Smooth muscle cell (in vitro differentiated cells): ENCODE data around the gene SYT8. TPM values are rescaled to one million over a fixed set of nuclear protein-coding genes. Genes with fewer than 3 reads are reported as not detected.

ENCODE experiments used
- DNase-seq: peaks from one replicate; lab custom pipeline; 2025; ENCODE audit not compliant: unreplicated experiment; lab: John Stamatoyannopoulos, UW
- H2AFZ ChIP-seq: fragments of 200-600 bp; sonication (generic); 2 replicates; pipeline ENCODE4 v1.6.0; 2016; ENCODE audit warnings: antibody characterized with exemption, low read depth, mild to moderate bottlenecking
- H3F3A ChIP-seq: fragments of 200-600 bp; sonication (generic); 2 replicates; pipeline ENCODE4 v1.6.0; 2017; ENCODE audit warnings: antibody characterized with exemption, low read depth
- H3K27ac ChIP-seq: fragments of 200-600 bp; sonication (generic); 2 replicates; pipeline ENCODE4 v1.5.1; 2016; ENCODE audit warnings: low read depth, mild to moderate bottlenecking
- H3K27me3 ChIP-seq: fragments of 200-600 bp; sonication (generic); 2 replicates; pipeline ENCODE4 v1.6.1; 2016; ENCODE audit warnings: low read depth, mild to moderate bottlenecking
- H3K36me3 ChIP-seq: fragments of 200-600 bp; sonication (generic); 2 replicates; pipeline ENCODE4 v1.5.1; 2016; ENCODE audit warnings: low read depth
- H3K4me1 ChIP-seq: fragments of 200-600 bp; sonication (generic); 2 replicates; pipeline ENCODE4 v1.5.1; 2016; ENCODE audit warnings: low read depth
- H3K4me2 ChIP-seq: fragments of 200-600 bp; sonication (generic); 2 replicates; pipeline ENCODE4 v1.6.0; 2016; ENCODE audit warnings: mild to moderate bottlenecking
- H3K4me3 ChIP-seq: fragments of 200-600 bp; sonication (generic); 2 replicates; pipeline ENCODE4 v1.5.1; 2016; ENCODE audit warnings: mild to moderate bottlenecking
- H3K79me2 ChIP-seq: fragments of 200-600 bp; sonication (generic); 2 replicates; pipeline ENCODE4 v1.6.0; 2016; ENCODE audit warnings: low read depth, mild to moderate bottlenecking
- H3K9ac ChIP-seq: fragments of 200-600 bp; sonication (generic); 2 replicates; pipeline ENCODE4 v1.6.0; 2016; ENCODE audit warnings: low read depth
- H3K9me3 ChIP-seq: fragments of 200-600 bp; sonication (generic); replicated peaks from 2 replicates; pipeline ENCODE4 v1.5.1; 2016; ENCODE audit warnings: low read depth
- H4K20me1 ChIP-seq: fragments of 200-600 bp; sonication (generic); 2 replicates; pipeline ENCODE4 v1.6.0; 2016; ENCODE audit warnings: low read depth
- CTCF ChIP-seq: fragments of 200-600 bp; sonication (generic); IDR thresholded peaks from 2 replicates; pipeline ENCODE4 v1.5.1; 2017; ENCODE audit warnings: borderline replicate concordance, mild to moderate bottlenecking, antibody characterized with exemption; ENCODE audit not compliant: insufficient read depth, poor library complexity, severe bottlenecking
- WGBS: methylation state at CpG from one replicate; pipeline ENCODE4 v1.1.7; 2016; ENCODE audit warnings: low lambda C conversion rate; 5-methylcytosine and 5-hydroxymethylcytosine counted together
- polyA plus RNA-seq: library from polyadenylated mRNA; unstranded; fragments of >200 nt; fragmentation: Nextera tagmentation; extraction: Ambion mirVana; gene quantifications from 2 replicates; pipeline ENCODE4 v1.2.1, GENCODE V29; 2016
- total RNA-seq: library from RNA; depleted of rRNA; stranded (reverse); fragments of >200 nt; gene quantifications from 2 replicates; pipeline ENCODE4 v1.2.3, GENCODE V29; 2014

SYT8 gene
- total and polyA plus RNA-seq, 2 experiments from 2014 or later, result 0.13 to 2.0 TPM

- DNase-seq, result no peak
- H3K4me2 ChIP-seq, result no peak overlapping the region
- no peaks in the 10 kb centered on the region for H4K20me1 ChIP-seq
- TF ChIP-seq CTCF, result no peak
- no peak overlapping the region for H3K27ac ChIP-seq
- H3K9ac ChIP-seq, result no peak overlapping the region
- WGBS, result 68% methylated on average over 1 of the region's 1 CpG
- no peak overlapping the region for H2AFZ ChIP-seq
- H3K4me3 ChIP-seq, result no peak overlapping the region
- H3K27me3 ChIP-seq, result no peaks in the 10 kb centered on the region
- H3K4me1 ChIP-seq, result no peaks in the 10 kb centered on the region
- H3K36me3 ChIP-seq, result no peaks in the 10 kb centered on the region
- H3F3A ChIP-seq, result peaks cover 22% of the 10 kb centered on the region
- no peaks in the 10 kb centered on the region for H3K79me2 ChIP-seq
- H3K9me3 ChIP-seq, result no peaks in the 10 kb centered on the region
These were observed 17.3 kb upstream of the SYT8 start for GRCh38 chr11:1817511-1817910.

- 30% methylated on average over 3 of the region's 3 CpGs for WGBS
- Histone ChIP-seq H4K20me1 (no peaks in the 10 kb centered on the region), H2AFZ (no peak overlapping the region), H3F3A (peaks cover 22% of the 10 kb centered on the region), H3K36me3 (no peaks in the 10 kb centered on the region), H3K9ac (no peak overlapping the region), H3K9me3 (no peaks in the 10 kb centered on the region), H3K4me1 (no peaks in the 10 kb centered on the region), H3K4me3 (no peak overlapping the region), H3K27ac (no peak overlapping the region), H3K4me2 (peak overlapping the region; percentile 31), H3K79me2 (no peaks in the 10 kb centered on the region), H3K27me3 (no peaks in the 10 kb centered on the region)
- no peak for TF ChIP-seq CTCF
- DNase-seq, result no peak
These were observed 15.7 kb upstream of the SYT8 start for GRCh38 chr11:1819074-1819473.

- Histone ChIP-seq H3K9ac (no peak overlapping the region), H3K4me2 (peak overlapping the region; percentile 68), H3K79me2 (no peaks in the 10 kb centered on the region), H3K4me1 (no peaks in the 10 kb centered on the region), H3K4me3 (no peak overlapping the region), H3K9me3 (no peaks in the 10 kb centered on the region), H3F3A (peaks cover 22% of the 10 kb centered on the region), H3K36me3 (no peaks in the 10 kb centered on the region), H4K20me1 (no peaks in the 10 kb centered on the region), H3K27me3 (no peaks in the 10 kb centered on the region), H2AFZ (no peak overlapping the region), H3K27ac (peak overlapping the region; percentile 19)
- no peak for DNase-seq
- 68% methylated on average over 14 of the region's 14 CpGs for WGBS
- no peak for TF ChIP-seq CTCF
These were observed 14.1 kb upstream of the SYT8 start for GRCh38 chr11:1820463-1821325.

DNA sequence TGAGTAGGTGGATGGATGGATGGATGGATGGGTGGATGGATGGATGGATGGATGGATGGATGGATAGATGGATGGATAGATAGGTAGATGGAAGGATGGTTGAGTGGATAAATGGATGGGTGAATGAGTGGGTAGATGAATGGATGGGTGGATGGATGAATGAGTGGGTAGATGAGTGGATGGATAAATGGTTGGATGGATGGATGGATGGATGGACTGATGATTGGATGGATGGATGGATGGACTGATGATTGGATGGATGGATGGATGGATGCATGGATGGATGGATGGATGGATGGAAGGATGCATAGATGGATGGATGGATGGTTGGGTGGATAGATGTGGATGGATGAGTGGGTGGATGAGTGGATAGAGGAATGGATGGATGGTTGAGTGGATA lies 13.2 kb upstream of the SYT8 start:
- Histone ChIP-seq H3K79me2 (no peaks in the 10 kb centered on the region), H3K4me3 (no peak overlapping the region), H4K20me1 (no peaks in the 10 kb centered on the region), H3K27me3 (no peaks in the 10 kb centered on the region), H3K36me3 (no peaks in the 10 kb centered on the region), H2AFZ (no peak overlapping the region), H3F3A (peaks cover 22% of the 10 kb centered on the region), H3K9me3 (no peaks in the 10 kb centered on the region), H3K9ac (no peak overlapping the region), H3K27ac (no peak overlapping the region), H3K4me2 (no peak overlapping the region), H3K4me1 (no peaks in the 10 kb centered on the region)
- no peak for TF ChIP-seq CTCF
- no peak for DNase-seq
